Measurements from ENCODE around the gene RASGRF1.
"Not testable (repeated sequence)": the region's sequence is repeated elsewhere in the genome, so short reads cannot be mapped to it uniquely, and the experiment has no call there.

The RASGRF1 gene

DNA sequence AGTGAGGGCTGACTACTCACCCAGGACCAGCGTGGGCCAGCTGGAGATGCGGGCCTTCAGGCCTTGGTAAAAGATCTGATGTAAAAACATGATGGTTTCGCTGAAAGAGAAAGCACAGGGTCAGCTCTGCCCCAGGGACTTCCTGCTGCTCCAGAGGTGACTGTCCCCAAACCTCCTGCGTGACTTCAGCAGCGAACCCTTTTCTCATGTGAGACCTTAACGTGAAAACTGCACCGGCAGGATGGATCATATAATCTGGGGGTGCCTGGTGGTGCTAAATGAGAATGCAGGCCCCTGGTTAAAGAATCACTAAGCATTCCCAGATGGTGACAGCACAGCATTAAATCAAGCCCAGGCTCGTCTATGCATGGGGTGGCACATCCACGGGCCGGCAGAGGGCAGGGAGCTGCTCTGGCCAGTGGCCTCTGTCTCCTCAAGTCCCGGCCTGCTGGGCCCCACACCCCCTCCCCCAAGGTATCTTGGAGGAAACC, 55.4 kb downstream of the RASGRF1 start:
- ATAC-seq, result peak in 1 of 2 donors; percentile 24

DNA sequence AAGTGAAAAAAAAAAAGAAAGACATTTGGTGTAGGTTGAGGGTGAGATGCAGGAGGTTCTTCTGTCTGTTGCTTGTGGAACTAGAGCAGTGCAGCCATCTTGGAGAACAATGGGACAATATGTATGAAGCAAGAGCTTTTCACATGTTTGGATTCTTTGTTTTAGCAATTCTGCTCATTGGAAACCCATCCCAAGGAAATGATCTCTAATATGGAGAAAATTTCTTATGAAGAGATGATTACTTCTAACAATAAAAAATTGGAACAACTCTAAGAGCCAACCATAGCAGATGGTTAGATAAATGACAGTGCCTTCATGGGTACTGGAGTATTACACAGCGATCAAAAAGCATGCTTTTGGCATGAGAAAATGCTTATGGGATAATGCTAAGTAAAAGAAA, 56.3 kb downstream of the RASGRF1 start:
- no peak for ATAC-seq

GRCh38 chr15:79032656-79033055, 57.9 kb downstream of the RASGRF1 start:
- ATAC-seq, result no peak

DNA sequence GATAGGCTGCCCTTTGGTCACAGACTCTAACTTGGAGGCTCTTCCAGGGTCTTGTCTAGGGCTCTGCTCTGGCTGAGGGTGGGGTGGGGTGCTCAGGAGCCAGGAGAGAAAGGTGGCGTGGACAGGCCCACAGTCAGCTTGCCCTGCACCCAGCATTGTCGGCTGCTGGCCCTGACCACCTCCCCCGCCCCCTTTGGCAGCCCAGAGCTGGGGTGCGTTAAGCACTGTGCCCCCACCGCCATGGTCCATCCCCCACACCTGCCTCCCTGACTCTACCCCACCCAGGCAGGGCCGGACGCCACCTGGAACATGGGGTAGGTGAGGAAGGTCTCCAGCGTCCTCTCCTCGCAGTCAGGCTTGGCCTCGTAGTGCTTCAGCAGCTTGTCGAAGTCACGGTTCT, 58.8 kb downstream of the RASGRF1 start:
- no peak for ATAC-seq

GRCh38 chr15:79031201-79031600, 59.4 kb downstream of the RASGRF1 start:
- ATAC-seq, result no peak

GRCh38 chr15:79030470-79030869, 60.1 kb downstream of the RASGRF1 start:
- ATAC-seq, result no peak

- no peak for ATAC-seq
These were observed 62.1 kb downstream of the RASGRF1 start for GRCh38 chr15:79028411-79028964.

- ATAC-seq, result no peak
These were observed 62.8 kb downstream of the RASGRF1 start for GRCh38 chr15:79027532-79028410.

DNA sequence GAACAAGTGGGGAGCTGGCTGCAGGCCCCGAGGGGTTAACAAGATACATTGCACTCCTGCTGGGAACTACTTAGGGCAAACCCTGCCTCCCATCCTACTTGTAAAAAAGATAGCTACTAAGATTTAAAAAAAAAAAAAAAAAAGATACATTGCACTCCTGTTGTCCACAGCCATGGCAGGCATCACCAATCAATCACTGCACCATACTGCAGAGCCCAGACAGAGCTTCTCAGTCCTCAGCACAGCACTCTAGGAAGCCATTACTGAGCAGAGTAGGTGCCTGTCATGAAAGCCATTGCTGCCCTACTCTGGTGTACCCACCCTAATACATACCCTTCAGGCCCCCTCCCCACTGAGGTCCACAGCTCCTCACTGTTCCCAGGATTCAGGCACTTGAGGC, 64.8 kb downstream of the RASGRF1 start:
- ATAC-seq, result no peak

DNA sequence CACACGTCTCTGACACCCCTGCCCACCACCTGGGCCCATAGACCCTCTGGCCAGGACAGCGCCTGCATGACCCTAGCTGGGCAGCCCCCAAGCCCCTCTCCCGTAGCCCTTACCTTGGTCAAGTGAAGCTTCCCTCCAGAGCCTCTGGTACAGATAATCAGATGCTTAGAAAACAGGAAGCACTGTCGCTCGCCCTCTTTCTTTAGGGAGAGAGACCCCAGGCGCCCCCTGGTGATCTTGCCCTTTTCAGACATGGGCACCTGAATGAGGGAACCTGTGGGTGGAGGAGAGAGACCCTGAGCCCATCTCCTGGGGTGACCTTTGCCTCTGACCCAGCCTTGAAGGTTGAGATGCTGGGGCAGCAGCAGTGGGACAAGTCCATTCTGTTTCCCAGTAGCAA, 65.4 kb downstream of the RASGRF1 start:
- ATAC-seq, result no peak

DNA sequence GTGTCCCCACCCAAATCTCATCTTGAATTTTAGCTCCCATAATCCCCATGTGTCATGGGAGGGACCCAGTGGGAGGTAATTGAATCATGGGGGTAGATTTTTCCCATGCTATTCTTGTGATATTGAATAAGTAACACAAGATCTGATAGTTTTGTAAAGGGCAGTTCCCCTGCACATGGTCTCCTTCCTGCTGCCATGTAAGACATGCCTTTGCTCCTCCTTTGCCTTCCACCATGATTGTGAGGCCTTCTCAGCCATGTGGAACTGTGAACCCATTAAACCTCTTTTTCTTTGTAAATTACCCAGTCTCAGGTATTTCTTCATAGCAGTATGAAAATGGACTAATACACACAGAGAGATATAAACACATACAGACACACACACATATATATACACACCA, 66.1 kb downstream of the RASGRF1 start:
- ATAC-seq, result not testable (repeated sequence)

DNA sequence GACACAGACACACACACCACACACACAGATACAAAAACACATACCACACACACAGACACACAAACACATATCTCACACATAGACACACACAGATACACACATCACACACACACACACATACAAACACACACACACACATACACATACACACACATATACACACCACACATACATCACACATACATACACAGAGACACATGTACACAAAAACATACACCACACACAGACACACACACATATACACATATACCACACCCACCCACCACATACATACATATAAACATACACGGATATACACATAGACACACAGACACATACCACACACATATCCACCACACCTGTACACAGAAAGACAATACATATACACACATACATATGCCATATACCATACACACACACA, 66.7 kb downstream of the RASGRF1 start:
- ATAC-seq, result no peak

DNA sequence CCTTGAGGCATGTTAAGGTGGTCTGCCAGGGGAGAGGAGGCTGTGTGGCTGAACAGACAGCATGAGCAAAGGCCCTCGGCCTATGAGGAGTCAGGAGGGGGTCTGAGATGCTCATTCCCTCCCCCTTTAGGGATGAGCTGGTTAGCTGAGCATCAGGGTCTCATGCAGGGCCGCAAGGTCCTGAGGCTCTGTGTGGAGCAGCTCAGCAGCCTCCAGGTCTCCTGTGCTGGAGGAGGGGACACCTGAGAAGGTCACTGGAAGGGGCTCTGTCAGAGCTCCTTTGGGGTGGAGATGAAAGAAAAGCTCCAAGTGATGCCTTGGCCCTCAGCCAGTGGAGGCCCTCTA, 67.1 kb downstream of the RASGRF1 start:
- ATAC-seq, result no peak

- no peak for ATAC-seq
These were observed 71.6 kb downstream of the RASGRF1 start for GRCh38 chr15:79018960-79019359.

DNA sequence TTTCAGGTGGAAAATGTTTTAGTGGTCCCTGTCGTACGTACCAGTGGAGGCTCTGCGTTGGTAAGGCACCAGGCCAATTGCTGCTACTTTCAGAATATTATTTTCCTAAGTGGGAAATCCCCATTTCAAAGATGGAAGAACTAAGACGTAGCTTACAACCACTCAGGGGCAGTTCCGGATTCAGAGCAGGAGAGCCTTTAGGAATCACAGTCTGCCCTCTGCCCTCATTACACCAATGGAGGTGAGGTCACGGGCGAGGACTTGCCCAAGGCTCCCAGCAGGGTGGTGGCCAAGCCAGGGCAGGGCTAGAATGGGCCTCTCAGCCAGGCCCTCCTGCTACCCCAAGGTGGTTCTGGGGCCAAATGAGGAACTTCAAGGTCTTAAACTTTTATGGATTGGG, 72.6 kb downstream of the RASGRF1 start:
- no peak for ATAC-seq

- ATAC-seq, result no peak
These were observed 73.9 kb downstream of the RASGRF1 start for GRCh38 chr15:79016527-79017170.

DNA sequence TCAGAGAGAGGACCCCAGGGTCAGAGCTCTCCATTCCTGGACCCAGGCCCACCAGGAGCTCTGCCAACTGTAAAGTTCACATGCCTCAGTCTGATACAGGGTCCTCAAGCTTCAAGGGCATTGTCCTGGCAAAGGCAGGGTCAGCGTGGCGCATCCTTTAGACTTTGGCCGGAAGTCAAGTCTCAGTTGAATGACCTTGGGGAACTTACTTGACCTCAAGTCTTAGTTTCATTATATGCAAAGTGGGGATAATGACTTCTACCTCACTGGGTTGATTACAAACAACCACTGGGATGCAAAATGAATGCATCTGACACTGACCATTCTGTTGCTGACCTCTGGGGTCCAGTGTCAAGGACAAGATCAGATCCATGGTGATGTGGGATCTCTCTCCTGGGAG, 75.2 kb downstream of the RASGRF1 start:
- ATAC-seq, result no peak

GRCh38 chr15:79010278-79010677, 80.3 kb downstream of the RASGRF1 start:
- no peak for ATAC-seq

DNA sequence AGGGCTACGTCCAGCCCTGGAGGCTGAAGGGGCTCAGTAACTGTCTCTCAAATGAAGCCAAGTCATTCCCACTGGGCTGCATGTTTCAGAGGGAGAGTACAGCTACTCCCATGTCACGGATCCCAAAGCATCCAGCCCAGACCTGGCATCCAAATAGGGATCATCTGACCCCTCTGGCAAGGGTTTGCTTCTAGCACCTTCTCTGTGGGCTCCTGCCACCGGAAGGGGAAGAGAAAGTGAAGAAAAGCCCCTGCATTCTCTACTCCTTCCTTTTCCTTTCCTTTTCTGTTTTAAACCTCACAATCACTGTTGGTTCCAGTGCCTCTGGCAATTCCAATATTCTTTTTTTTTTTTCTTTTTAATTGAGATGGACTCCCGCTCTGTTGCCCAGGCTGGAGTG, 81.2 kb downstream of the RASGRF1 start:
- ATAC-seq, result no peak

GRCh38 chr15:79008659-79009058, 81.9 kb downstream of the RASGRF1 start:
- no peak for ATAC-seq

DNA sequence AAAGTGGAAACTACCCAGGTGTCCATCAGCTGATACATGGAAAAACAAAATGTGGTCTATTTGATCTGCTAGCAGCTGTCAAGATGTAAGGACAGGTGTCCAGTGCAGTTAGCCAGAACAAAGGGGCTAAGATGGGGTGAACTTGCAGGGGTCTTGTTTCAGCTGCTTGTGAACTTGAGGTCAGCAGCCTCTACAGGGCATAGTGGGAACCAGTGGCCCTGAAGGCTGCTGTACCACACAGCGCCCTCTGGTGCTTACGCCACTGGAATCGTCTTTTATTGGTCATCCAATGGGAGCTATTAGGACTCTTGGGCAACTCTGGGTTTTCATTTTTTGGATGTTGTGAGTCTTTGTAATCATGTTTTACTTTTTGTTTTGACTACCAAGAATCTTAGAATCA, 83.5 kb downstream of the RASGRF1 start:
- no peak for ATAC-seq

DNA sequence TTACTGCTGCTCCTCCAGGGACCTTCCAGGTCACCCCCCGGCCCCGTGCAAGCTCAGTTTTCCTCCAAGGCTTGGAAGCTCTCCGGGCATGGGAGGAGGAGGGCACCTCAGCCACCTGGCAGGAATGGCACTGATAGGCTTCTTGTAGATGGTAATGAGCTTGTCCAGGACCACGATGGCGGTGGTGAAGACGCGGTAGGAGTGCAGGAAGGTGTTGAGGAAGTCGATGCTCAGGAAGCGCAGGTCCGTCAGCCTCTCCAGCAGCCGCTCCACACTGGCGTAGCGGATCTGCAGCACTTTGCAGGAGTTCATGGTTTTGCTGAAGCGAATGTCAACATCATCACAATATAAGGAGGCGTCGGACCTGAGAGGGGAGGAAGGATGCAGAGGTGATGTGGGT, 84.5 kb downstream of the RASGRF1 start:
- no peak for ATAC-seq

- peak; percentile 18 to 70 for ATAC-seq
These were observed 86.2 kb downstream of the RASGRF1 start for GRCh38 chr15:79004336-79004735.

DNA sequence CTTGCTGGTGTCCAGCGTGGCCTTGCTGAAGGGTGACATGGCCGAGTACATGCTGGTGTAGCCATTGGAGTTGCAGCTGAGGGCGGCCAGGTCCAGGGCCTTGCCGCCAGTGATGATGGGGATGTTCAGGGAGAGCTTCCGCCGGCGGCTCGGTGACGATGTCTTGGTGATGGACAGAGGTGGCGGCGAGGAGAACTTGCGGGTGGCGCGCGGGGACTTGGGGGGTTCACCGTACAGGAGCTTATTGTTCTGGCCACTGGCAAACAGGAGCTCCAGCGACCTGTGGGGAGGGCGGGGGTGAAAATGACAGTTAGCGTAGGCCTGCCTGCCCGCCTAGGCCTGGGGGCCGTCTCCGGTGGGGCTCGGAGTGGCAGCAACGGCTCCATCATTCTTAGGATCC, 86.7 kb downstream of the RASGRF1 start:
- ATAC-seq, result no peak
